Hematopoietic multipotent progenitor cell treated with erythropoietin and hydrocortisone succinate and interleukin-3 and kit ligand, for 15 days (in vitro differentiated cells): ENCODE measurements around the gene ATP12A.
A peak's percentile ranks its signal among the peaks of the same experiment; 100 is the strongest.

Experiments used
- DNase-seq: peaks from one replicate; pipeline ENCODE4 v3.0.0-alpha.2; 2015; ENCODE audit warnings: low spot score

Gene ATP12A

DNA sequence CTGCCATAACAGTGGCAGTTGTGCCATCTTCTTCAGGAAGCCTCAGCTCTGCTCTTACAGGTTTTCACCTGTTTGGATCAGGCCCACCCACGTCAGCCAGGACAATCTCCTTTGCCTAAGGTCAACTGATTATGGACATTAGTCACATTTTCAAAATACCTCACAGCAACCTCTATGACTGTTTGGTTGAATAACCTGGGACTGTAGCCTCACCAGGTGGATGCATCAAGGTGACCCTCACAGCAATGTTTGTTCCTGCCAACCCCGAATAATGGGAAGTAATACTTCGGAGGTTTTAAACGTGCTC lies 17.2 kb upstream of the ATP12A start:
- no peak for DNase-seq

DNA sequence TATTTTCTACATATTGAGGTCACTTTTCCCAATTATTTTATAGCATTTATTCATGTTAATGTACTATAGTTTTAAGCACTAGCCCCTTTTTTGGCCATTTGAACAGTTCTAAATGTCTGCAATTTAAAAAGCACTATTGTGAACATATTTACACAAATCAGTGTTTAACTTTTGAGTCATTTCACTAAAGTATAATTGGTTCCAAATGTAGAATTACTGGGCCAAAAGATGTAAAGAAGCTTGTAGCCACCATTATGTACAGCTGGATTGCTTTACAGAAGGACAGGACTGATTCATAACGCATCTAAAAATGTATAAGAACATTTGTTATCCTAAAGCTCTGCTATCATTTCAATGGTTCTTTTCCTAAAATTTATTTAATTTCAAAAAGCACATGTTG lies 16.6 kb upstream of the ATP12A start:
- no peak for DNase-seq

- DNase-seq, result no peak
Measured at GRCh38 chr13:24664726-24665409, 15.3 kb upstream of the ATP12A start.

DNA sequence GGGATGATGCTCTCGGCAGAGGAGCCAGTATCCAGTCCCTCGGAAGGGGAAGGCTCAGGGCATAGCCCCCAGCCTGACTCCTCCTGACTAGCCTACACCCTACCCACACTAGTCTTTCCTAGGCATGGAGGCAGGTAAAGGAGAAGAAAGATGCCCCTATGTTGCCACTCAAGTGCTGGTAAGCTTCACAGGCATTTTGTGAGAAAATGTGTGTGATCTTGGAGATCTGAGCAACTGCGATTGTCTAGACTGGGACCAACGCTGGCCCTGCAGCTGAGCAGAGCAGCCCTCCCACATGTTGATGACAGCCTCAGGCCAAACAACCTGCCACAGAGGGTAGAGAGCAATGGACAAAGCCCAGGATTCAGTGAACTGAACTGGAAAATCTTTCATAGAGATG lies 11.7 kb upstream of the ATP12A start:
- no peak for DNase-seq

GRCh38 chr13:24668955-24669582 lies 11.1 kb upstream of the ATP12A start:
- DNase-seq, result no peak

- DNase-seq, result no peak
Measured at GRCh38 chr13:24670174-24670573, 10.0 kb upstream of the ATP12A start.

DNA sequence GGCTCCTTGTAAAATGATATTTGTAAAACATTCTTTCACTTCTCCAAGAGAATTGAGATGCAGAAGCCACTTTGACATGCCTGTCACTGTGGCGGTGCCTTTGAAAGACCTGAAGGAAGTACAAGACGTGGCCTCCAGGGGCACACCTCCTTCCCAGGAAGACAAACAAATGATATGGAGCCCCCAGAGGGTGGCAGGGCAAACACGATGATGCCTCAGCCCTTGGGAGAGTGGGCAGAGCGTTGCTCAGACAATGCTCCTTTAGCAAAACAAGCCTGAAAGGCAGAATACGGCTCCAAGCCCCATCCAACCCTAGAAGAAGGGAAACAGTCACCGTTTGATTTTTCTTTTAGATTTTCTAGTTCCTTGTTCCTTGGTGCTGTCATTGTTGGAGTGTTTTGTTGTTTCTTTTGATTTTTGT lies 9.2 kb upstream of the ATP12A start:
- DNase-seq, result no peak

- no peak for DNase-seq
Measured at GRCh38 chr13:24671386-24672113, 8.7 kb upstream of the ATP12A start.

GRCh38 chr13:24672141-24673132 lies 7.8 kb upstream of the ATP12A start:
- DNase-seq, result no peak

GRCh38 chr13:24675806-24676570 lies 4.2 kb upstream of the ATP12A start:
- DNase-seq, result no peak

- no peak for DNase-seq
Measured at GRCh38 chr13:24678151-24678550, 2.1 kb upstream of the ATP12A start.

GRCh38 chr13:24679686-24680085 lies 522 bp upstream of the ATP12A start:
- no peak for DNase-seq

DNA sequence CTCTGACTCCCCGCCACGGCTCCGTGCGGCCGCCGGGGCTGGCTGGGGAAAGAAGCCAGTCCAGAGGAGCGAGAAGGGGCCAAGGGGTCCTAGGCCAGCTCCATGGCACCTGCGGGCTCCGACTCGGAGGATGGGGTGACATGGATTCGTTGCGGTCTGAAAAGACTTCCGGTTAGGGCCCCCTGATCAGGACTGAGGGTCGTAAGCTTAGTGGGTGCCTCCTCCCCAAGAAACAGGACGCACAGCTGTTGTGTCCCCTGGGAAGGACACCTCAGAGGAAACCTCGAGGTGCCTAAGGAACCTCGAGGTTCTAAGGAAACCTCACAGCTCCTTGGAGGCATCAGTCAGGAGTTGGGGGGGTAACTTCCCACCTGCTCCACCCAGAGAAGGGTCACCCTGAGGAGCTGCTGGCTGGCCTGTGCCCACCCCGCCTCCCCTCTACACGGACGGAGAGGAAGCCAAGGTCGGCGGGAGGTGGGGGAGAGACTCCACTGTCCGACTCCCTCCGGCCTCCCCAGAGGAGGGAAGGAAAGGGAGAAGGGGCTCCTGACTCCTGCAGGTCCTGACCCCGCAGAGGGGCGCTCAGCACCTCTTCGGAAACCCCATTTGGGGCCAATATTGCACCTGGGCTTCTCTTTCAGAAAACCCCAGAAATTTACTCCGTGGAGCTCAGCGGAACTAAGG lies 855 bp downstream of the ATP12A start:
- DNase-seq, result no peak

GRCh38 chr13:24681930-24682329 lies 1.7 kb downstream of the ATP12A start:
- no peak for DNase-seq

DNA sequence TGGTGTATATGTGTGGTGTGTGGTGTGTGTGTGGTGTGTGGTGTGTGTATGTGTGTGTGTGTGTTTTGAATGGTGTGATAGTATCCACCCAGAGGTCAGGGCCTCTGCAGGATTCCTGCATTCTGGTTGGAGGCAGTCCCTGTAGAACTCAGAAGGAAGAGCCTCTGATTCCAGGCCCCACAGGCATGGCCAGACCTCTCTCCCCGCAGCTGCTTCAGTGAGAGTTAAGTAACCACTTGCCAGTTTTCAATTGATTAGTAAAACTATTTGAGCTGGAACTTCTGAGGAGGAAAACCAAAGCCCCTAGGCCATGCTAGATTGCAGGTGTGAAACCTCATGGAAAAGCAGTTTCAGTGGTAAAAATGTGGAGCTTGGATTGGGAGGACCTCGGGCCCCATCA lies 2.1 kb downstream of the ATP12A start:
- no peak for DNase-seq

GRCh38 chr13:24683351-24683750 lies 3.1 kb downstream of the ATP12A start:
- DNase-seq, result no peak

- DNase-seq, result peak; percentile 30
Measured at GRCh38 chr13:24683838-24684599, 3.8 kb downstream of the ATP12A start.

- no peak for DNase-seq
Measured at GRCh38 chr13:24684600-24684998, 4.4 kb downstream of the ATP12A start.

GRCh38 chr13:24685314-24685713 lies 5.1 kb downstream of the ATP12A start:
- DNase-seq, result no peak

GRCh38 chr13:24687611-24688010 lies 7.4 kb downstream of the ATP12A start:
- no peak for DNase-seq
